Iris pigment epithelial cell (primary cell): ENCODE data around the gene TGFBR1.
A peak's percentile ranks its signal among the peaks of the same experiment; 100 is the strongest.

Source experiments
- DNase-seq: peaks from one replicate; pipeline ENCODE4 v3.0.0-alpha.2; 2011; ENCODE audit warnings: low read depth

The TGFBR1 gene

DNA sequence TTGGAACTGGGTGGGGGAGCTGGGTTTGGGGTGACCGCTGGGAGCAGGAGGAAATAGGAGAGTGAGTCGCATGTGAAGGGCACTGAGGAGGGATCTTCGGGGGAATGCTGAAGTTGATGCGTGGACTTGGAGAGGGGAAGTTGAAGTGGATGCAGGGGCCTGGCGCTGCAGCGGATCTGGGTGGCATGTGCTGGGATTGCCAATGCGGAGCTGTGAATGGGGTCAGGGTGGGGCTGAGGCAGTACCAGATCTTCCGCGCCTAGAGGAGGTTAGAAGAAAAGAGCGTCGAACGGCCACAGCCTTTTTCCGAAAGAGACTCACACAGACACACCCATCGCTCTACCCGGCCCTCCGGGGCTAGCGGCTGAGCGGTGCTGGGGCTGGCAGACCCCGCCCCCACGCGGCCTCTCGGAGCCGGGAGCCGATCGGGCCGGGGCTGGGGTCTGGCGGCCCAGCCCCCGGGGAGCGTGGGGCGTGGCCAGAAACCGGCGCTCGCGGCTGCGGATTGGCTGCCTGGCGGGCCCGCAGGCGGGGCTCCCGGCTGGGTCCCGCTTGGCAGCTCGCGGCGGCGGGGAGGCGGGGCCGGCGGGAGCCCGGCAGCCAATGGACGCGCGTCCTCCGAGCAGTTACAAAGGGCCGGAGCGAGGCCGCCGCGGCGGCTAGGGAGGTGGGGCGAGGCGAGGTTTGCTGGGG, at the start of gene TGFBR1:
TSS of gene TGFBR1 (plus strand) at position 655 of the 693 bp plus-strand sequence. CDS start 93 bp downstream, outside the sequence.
- DNase-seq = peak; percentile 93

DNA sequence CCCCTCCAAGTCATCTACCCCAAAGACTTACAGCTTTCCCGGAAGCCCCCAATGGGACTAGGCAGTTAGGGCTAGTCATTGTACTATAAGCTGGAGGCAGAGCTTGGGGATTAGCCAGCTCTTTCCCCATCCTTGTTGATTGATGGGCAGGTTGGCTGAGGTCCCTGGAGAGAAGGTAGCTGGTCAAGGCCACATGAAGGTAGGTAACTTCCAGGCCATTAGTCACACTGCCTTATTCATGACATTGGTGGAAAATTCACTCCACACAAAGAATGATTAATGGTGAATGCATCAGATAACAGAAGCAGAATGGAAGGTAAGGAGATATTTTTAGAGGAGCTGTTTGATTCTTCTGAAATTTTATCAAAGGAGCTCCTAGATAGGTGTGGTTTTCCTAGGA, 49.5 kb upstream of the TGFBR1 start:
- DNase-seq = peak; percentile 36

DNA sequence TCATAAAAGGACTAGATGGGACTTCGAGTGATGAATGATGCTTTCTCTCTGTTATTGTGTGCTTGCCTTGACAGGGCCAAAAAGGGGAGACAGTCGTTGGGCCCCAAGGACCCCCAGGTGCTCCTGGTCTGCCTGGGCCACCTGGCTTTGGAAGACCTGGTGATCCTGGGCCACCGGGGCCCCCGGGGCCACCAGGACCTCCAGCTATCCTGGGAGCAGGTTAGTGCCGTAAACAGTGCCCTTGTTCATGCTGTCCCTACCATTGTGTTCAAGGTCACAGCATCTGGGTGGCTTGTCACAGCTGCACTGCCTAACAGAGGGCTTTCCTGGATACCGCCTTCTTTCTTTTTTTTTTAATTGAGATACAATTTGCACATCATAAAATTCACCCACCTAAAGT, 48.7 kb upstream of the TGFBR1 start:
- no peak for DNase-seq

DNA sequence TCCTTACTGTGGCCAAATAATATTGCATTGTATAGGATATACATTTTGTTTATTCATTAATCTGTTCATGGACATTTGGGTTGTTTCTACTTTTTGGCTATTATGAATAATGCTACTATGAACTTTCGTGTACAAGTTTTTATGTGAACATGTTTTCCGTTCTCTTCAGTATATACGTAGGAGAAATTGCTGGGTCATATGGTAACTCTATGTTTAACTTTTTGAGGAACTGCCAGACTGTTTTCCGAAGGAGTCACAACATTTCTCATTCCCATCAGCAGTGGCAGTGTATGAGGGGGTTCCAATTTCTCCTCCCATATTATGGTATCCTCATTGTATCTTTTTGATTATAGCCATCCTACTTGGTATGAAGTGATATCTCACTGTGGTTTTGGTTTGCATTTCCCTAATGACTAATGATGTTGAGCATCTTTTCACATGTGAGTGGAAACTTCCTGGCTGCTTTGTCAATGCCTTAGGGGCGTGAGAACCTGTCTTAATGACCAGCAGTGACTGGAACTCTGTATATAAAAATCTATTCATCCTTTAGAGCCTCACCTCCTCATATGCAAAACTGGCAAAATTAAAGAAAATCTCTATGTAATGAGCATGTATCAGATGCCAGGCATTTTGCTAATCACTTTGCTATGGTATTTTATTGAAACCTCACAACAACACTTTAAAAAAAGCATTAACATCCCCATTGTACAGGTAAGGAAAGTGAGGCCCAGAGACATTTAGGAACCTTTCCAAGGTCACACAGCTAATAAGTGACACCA, 47.8 kb upstream of the TGFBR1 start:
- DNase-seq = peak; percentile 87

DNA sequence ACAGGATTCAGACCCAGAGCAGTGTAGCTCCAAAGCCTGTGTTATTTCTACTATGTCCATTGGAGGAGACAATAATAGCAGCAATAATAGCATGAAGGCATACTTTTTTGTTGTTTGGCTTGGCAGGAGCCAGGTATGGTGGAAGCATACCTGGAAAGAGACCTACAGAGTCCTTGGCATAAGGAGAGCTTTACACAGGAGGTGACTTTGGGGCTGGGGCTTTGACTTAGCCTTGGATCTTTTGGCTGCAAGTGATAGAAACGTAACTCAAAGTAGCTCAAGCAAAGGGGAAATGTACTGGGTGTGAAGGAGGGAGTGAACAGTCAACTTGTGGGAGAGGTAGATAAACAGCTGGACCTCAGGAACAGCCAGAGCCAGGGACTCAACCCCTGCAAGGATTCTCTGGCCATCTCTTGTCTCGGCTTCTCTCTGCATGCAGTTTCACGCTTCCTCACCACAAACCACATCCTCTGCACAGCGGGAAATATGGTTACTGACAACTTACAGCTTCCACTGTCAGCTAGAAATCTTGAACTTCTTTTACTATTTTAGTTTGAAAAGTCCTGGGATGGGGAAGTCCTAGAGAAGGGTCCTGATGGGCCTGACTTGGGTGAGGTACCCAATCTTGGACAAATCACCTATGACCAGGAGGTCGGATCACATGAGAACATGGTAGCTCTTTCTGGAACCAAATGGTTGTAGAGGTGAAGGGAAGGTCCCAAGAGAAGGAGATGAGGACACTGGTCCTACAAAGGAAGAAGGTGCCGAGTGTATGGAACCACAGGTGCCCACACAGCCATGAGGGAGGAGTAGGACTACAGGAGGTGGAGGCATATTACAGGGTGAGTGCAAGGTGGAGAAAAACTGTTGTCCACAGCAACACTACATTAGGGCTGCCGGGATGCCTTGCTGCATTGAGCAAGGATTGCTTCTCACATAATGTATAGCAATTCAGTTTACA, 47.0 kb upstream of the TGFBR1 start:
- DNase-seq = peak; percentile 84

DNA sequence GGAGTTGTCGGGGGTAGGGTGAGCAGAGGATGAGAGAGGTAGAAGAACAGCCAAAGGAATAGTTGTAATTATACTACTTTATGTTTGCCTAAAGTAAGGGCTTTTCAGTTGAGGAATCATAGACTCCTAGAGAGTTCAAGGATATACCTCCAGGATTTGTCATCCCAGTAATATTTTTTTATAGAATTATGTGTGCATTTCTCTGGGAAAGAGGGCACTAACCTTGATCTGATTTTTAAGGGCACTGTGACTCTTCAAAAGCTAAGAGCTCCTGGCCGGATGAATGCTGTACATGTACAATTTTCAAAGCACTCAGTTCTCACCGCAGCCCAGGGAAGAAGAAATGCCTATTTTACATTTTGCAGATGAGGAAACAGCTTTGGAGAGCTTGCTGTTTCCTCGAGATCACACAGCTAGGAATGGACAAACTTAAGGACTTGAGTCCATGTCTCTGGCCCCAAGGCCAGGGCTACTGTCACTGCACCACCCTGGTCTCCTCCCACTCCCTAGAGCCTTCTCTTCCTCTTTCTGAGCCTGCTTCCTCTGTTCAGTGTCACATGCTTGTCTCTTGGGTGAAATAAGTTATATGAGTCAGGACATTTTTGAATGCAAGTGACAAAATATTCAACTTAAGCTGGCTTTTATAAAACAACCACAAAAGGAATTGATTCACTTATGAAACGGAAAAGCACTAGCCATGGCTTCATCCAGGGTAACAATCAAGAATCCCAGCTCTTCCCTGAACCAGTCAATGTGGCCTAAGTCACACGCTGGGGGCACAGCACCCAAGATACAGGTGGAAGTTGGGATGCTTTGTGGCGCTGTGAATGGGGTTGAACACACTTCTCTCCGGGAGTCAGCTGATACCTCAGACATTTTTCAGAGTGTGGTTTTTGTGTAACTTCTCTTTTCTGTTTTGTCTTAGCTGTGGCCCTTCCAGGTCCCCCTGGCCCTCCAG, 45.7 kb upstream of the TGFBR1 start:
- DNase-seq = no peak

DNA sequence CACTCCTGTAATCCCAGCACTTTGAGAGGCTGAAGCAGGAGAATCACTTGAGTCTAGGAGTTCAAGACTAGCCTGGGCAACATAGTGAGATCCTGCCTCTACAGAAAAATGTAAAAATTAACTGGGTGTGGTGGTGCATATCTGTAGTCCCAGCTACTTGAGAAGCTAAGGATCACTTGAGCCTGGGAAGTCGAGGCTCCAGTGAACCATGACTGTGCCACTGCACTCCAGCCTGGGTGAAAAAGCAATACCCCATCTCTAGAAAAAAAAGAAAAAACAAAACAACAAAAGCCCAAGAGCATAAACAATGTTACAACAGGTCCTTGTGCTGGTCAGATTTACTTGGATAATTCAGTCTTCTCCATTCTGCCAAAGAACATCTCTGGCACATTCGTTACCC, 44.3 kb upstream of the TGFBR1 start:
- DNase-seq = no peak

DNA sequence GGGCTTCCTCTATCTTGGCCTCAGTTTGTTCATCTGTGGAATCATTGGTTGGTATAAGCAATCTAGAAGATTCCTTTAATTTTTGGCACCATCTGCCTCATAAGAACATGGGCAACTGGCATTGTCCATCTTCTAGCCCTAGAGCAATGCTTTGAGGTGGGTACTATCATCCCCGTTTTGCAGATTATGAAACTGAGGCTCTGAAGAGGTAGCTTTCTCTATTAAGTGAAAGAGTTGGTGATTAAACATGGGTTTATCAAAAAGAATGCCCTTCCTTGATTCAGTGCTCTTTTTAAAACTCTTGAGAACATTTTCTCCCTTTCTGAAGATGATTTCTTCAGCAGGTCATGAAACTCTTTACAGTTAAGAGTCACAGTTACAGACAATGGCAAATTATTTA, 42.4 kb upstream of the TGFBR1 start:
- DNase-seq = no peak

DNA sequence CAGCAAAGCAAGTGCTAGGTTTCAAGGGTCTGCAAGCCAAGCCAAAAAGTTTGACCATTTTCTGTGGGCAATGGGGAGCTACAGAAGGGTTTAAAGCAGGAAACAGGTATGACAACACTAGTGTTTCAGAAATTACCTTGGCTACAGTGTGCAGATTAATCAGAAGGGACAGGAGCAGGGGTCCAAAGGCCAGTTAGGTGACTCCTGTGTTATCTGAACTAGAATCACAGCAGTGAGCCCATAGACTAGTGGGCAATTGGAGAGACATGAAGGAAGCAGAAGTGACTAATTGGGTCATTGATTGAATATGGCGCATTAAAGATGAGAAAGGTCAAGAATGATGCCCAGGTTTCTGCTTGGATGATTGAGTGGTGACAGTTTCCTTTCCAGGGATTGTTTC, 41.4 kb upstream of the TGFBR1 start:
- no peak for DNase-seq

DNA sequence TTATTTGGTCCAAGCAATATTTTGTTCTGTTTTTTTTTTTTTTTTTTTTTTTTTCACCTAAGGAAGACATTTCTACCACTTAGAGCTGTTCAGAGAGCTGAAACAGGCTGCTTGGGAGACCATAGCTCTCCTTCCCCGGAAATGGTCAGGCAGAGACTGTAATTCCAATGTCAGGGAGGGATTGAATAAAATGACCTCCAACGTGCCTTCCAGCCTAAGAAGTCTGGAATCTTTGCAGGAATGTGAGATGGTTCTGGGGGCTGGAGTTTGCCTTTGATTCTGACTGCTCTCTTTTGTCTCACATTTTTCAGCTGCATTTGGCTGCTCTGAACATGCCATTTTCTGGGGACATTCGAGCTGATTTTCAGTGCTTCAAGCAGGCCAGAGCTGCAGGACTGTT, 38.3 kb upstream of the TGFBR1 start:
- DNase-seq = no peak

DNA sequence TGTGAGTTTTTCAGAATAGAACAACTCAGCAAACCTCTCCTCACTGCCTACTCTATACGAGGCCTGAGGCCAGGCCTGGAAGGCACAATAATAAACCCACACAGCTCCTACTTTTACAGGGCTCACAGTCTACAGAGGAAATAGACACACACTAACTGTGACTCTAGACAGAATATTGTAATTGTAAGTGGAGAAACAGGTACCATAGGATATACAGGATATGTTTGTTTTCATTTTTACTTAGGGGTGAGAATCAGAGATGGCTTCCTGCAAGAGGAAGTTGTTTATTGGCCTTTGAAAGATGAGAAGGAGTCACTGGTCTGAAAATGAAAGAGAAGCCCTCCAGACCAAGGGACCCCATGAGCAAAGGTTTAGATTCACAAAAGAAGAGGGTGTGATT, 35.8 kb upstream of the TGFBR1 start:
- no peak for DNase-seq

DNA sequence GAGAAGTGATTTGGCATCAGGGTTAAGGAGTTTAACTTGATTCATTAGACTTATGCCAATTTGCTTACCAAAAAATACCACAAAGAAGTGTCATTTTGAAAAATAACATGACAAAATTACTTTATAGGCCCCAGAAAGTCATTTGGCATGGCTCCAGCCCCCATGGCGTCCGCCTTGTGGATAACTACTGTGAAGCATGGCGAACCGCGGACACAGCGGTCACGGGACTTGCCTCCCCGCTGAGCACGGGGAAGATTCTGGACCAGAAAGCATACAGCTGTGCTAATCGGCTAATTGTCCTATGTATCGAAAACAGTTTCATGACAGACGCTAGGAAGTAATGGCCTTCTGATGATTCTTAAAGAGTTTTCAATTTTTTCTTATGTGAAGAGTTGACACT, 35.4 kb upstream of the TGFBR1 start:
- DNase-seq = no peak

DNA sequence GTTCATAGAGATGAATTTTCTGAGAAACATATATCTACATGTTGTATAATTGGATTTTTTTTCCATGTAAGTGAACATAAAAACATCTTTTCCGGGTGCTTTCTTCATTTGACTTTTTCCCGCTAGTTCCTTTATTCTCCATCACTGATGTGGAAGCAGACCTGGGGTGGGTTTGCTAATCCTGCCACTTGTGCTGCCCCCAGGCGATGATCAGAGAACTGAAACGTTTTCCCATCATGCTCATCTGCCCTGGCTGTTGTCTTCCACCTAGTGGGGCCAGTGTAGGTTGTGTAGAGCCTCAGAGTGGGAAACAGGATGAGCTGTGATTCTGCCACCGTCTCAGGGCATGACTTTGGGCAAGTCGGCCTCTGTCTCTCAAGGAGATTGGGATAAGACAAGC, 34.2 kb upstream of the TGFBR1 start:
- DNase-seq = no peak

DNA sequence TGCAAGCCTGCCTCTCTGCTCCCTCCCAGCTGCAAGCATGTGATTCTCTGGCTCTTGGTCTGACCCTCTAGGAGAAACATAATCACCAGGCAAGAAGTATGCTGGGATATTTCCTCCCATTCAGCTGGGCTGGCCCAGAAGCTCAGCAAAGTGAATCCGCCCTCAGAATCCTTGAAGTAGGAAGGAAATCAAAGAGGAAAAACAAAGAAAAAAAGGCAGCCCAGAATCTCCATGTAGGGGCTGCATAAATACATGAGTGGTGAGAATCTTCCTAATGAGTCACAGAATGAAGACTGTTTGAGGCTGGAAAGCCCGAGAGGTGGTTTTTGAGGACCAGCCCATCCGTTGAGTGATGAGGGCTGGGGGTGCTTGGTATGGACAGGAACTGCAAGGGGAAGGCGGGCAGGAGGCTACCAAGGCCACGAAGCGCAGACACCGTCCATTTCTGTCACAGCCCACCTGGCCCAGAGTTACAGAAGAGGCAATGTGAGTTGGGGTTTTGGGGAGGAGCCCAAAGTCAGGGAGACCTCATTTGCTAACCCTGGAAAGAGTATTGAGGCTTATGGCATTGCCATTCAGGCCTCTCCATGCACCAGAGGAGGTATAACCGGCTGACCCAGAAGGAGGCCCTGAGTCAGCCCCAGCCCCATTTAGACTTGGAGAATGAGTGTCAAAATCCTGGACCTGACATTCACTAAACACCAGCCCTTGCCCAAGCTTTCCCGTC, 33.4 kb upstream of the TGFBR1 start:
- peak; percentile 29 for DNase-seq

DNA sequence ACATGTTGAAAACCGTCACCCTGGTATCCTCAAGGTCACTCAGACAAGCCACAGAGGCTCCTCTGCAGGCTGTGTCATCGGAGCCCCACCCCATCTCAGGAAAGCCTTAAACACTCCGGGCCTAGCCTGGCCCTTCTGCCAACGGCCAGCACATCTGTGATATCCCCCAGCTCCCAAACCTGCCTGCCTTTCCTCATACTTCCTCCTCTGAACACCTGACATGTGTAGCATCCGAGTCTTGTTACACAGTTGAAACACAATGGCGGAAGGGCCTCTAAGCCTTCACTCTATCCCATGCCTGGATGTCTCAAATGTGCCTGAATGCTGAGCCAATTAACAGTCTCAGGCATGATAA, 32.9 kb upstream of the TGFBR1 start:
- DNase-seq = no peak

DNA sequence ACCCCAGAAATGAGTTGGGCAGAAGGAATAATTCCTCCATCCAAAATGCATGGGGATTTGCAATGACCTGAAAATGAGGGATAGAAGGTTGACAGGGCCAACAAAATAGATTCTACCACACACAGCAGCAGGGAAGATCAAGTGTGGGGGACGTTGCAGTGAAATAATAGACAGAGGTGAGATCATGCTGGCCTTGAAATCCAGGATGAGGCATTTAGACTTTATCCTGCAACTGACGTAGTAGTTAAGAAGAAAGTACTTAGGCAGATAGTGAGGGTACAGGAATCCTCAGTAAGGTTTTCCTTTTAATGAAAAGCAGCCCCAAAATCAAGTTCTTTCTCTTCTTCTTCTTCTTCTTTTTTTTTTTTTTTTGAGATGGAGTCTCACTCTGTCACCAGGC, 31.6 kb upstream of the TGFBR1 start:
- no peak for DNase-seq

DNA sequence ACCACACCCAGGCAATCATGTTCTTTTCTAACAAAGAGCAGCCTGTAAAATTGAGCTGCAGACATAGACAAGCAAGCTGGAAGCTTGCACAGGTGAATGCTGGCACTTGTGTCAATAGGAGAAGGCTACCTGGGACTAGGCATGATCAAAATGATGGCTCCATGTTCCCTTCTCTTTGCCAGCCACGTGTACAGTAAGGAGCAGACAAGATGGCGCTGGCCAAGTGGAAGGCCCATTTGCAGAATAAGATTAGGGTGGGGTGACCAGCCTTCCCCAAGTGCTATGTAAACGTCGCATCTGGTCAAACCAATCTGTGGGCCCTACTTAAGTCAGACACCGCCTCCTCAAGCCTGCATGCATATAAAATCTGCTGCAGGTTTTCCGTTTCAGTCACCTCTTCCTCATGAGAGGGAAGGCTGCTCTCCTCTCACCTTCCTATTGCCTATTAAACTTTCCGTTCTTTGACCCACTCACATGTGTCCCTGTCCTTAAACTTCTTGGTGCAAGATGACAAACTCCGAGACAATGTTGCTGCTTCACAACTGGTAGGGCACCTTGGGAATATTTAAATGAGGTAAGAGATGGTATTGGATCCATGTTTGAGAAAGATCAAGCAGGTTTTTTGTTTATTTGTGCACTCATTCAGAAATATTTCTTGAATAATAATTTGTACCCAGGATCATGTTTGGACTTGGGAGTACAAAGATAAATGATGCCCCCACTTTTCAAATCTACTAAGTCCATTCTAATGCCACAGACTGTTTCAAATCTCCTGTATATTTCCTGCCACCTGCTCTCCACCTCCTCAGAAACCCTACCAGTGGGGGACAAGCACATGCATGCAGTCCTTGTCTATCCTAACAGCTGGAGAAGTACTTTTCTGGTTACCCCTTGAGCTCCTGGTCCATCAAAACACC, 30.7 kb upstream of the TGFBR1 start:
- no peak for DNase-seq

DNA sequence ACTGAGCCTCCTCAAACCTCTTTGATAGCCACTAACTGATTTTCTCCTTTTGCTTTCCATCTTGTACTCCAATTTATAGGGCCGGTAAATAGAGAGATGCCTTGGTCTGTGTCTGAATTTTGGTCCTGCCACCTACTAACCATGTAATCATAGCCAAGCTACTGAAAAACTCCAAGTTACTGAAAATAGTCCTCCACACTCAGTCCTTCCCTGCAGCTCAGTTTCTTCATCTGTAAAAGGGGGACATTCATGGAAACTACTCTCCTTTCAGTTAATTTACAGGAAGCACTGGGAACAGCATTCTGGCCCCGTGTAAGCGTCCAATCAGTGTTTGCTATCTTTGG, 30.0 kb upstream of the TGFBR1 start:
- DNase-seq = no peak

DNA sequence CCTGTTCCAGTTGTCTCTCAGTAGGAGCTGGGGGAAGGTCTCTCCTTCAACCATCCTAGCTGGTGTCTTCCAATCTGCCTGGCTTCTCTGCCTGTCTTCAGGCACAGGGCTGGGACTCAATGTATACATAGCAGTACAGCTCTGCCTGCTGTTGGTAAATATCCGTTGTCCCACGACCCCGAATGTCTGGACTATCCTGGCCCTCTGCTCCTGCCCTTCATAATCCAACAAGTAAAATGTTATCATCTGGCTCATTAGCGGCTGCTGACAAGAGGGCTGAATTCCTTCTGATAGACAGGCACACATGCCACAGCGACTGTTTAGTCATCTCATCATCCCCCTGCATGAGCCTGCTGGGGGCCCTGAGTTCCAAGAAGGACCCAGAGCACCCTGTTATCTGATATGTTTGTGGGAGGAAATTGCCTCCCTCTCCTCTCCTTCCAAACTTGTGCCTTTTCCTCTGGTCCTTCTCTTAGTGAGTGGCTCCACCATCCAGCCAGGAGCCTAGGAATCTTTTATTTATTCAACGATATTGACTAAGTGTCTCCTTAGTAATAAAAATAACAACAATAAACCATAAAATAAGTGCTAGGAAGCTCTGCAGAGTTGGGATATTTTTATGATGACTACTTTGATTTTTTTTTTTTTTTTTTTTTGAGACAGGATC, 29.5 kb upstream of the TGFBR1 start:
- peak; percentile 46 for DNase-seq
